Measurements from ENCODE around the gene GPR135.

The GPR135 gene, protein sequence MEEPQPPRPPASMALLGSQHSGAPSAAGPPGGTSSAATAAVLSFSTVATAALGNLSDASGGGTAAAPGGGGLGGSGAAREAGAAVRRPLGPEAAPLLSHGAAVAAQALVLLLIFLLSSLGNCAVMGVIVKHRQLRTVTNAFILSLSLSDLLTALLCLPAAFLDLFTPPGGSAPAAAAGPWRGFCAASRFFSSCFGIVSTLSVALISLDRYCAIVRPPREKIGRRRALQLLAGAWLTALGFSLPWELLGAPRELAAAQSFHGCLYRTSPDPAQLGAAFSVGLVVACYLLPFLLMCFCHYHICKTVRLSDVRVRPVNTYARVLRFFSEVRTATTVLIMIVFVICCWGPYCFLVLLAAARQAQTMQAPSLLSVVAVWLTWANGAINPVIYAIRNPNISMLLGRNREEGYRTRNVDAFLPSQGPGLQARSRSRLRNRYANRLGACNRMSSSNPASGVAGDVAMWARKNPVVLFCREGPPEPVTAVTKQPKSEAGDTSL

DNA sequence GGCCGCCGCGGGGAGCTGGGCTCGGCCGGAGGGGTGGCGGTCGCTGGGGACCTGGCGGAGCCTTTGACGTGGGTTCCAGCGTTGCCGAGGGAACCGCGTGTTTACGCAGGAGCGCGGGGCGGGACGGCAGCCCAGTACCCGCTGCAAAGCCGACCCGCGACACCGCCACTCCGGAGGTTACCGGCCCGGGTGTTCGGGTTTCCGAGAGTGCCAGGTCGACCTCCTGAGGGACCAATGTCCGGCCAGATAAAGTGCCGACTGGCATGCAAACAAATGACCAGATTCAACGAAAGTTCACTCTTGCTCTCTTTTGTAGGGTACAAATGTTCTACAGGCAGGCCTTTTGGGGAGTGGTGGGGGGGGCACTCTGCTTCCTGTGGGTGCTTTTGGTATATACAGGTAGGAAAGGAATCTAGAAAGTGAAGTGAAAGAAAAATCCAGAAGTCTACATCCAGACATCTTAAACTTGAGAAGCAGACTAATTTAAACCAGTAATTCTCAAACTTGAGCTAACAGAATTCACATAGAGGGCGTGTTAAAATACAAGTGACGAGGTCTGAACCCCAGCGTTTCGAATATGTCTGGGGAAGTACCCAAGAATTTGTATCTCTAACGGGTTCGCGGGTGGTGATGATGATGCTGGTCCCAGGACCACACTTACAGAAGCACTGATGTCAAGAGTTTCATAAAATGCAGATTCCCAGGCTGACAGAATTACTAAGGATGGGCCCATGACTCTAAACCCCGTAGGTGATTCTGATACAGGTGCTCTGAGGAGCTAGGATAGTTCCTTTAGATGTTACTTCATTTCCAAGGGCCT lies at the start of gene GPR135:
TSS of gene GPR135 (minus strand) at position 65 of the 820 bp plus-strand sequence. CDS start 154 bp downstream, outside the sequence.
- DNase-seq (ENCODE audit: low read depth in 2 of 2): no peak

GRCh38 chr14:59511916-59512575 lies 46.9 kb upstream of the GPR135 start:
- no peak for DNase-seq (ENCODE audit: low read depth in 2 of 2)

DNA sequence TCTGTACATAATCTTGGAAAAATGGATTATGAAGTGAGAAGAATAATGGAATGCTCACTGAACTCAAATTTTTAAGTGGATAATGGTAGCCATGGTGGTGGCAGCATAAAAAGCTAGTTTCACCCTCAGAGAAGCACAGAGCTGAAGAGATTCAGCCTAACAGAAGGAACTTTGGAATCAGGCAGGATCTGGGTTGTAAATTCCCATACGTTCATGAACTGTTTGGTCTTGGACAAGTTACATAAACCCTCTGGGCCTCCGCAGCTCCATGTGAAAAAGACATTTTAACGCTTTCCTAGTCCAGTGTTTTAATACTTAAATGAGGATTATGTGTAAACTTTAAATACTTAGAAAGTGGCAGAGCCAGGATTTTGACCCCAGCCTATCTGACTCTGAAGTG lies 45.8 kb upstream of the GPR135 start:
- no peak for DNase-seq (ENCODE audit: low read depth in 2 of 2)

DNA sequence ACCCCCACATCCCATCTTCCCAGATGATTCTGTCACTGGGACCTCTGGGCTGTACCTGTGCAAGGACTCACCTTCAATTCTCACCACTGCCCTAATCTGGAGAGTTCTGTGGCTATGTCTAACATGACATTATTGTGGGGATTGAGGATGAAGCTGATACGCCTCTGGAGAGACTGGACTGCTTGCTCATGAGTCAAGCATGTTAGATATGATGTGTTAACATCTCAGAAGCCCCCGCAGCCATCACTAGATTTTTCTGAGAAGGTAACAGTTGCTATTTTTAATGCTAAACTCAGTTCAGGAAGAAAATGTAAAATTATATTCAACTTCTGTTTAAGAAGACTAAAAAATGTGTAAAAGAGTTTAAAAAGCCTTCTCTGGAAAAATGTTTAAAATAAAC lies 44.8 kb upstream of the GPR135 start:
- no peak for DNase-seq (ENCODE audit: low read depth in 2 of 2)

- DNase-seq (ENCODE audit: low read depth in 2 of 2): no peak
Observed at GRCh38 chr14:59509101-59509500, 43.9 kb upstream of the GPR135 start.

GRCh38 chr14:59507752-59508103 lies 42.5 kb upstream of the GPR135 start:
- DNase-seq (ENCODE audit: low read depth in 2 of 2): no peak

DNA sequence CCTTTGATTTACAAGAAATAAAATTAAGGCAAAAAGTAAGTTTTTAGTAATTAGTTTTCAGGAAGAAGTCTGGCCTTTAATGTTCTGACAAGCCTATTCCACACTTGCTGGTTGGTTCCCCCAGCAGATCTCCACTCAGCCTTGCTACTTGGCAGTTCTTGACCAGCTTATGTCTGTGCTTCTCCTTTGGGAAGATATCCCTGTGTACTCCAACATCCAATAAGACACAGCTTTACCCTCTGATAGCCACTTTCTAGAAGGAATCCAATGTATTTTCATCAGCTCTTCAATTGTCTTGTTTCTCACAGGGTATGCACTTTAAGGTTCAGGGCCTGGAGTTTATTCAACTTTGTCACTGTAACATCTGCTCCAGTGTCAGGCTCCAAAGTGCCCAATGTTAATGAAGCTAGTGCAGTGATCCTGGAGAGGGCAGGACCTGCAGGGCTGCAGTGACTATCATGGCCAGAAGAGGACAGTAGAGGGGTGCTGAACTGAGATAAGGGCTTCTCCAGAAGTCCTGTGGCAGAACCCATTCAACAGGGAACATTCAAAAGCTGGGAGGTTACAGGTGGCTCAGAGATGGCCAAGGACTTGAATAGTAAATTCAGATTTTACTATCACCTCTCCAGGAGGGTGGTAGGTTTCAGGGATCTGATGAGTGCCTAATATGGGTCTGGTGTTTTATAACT lies 42.0 kb upstream of the GPR135 start:
- DNase-seq (ENCODE audit: low read depth in 2 of 2): peak in 1 of 2 donors; percentile 4

DNA sequence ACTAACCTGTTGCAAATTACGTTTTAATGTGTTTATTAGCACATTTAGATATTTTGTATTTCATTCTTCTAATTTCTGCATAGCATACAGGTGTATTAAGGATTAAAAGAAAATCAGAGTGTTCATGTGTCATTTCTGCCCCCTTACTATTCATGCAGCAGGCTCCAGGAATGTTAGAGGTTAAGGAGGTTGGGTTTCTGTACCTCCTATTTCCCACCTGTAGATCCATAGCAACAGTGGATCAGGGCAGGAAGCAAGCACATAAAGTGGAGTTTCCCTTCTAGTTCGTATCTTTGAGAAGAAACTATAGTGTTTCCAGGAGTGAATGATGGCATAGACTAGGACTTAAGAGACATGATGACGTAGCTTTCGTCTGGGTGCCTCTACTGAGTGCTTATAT lies 38.1 kb upstream of the GPR135 start:
- no peak for DNase-seq (ENCODE audit: low read depth in 2 of 2)

GRCh38 chr14:59500732-59501131 lies 35.6 kb upstream of the GPR135 start:
- DNase-seq (ENCODE audit: low read depth in 2 of 2): no peak

DNA sequence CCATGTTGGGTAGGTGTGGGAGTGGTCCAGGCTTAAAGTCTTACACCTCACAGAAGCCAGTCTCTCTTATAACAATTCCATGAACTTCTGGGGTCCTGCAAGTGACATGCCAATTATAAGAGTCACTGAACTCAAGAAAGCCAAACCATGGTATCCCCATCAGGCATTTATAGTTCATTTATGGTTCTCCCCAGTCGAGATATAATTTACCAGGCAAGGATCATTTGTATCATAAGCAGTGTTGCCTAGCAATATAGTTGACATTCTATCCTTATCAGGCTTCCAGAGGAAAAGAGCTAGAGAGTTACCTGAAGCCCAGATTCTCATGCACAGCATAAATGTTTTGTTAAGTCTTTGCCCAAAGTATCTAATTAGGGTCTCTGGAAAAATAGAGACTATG lies 27.2 kb upstream of the GPR135 start:
- no peak for DNase-seq (ENCODE audit: low read depth in 2 of 2)

GRCh38 chr14:59490756-59491155 lies 25.6 kb upstream of the GPR135 start:
- no peak for DNase-seq (ENCODE audit: low read depth in 2 of 2)

GRCh38 chr14:59484639-59485175 lies 19.5 kb upstream of the GPR135 start:
- DNase-seq (ENCODE audit: low read depth in 2 of 2): no peak

DNA sequence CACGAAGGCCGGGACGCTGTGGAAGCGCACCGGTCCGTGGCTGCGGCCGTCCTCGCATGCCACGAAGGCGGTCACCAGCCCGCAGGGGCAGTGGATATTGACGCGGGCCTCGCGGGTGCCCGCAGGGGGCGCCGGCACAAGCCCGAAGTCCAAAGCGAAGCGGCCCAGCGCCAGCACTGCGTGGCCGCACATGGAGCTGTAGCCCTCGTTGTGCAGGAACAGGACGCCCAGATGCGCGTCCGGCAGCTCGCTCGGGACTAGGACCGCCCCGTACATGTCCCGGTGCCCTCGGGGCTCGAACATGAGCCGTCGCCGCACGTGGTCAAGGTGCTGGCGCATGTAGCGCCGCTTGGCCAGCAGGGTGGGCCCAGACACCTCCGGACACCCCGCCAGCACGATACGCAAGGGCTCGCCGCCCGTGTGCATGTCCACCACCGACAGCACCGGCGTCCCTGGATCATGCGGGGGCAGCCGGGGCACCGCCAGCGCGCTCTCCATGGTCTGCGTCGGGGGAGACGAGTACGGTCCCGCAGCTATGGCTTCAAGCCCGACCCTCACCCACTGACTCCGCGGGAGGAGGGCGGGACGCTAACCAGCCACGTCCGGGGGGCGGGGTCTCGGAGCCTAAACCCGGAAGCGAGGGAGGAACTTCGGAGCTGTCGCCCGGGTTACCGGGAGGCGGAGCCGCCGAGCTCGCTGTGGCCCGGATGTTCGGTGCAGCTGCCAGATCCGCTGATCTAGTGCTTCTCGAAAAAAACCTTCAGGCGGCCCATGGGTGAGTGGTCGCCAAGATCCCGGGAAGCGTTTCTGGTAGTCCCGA lies 18.8 kb upstream of the GPR135 start, which contains the start of the genes JKAMP and L3HYPDH:
TSS of gene JKAMP (plus strand) at position 699 of the 820 bp plus-strand sequence. CDS start at position 772, 73 bp downstream.
TSS of gene L3HYPDH (minus strand) at position 590 of the 820 bp plus-strand sequence. CDS start at position 498, 92 bp downstream.
- DNase-seq (ENCODE audit: low read depth in 2 of 2): peak; percentile 97

DNA sequence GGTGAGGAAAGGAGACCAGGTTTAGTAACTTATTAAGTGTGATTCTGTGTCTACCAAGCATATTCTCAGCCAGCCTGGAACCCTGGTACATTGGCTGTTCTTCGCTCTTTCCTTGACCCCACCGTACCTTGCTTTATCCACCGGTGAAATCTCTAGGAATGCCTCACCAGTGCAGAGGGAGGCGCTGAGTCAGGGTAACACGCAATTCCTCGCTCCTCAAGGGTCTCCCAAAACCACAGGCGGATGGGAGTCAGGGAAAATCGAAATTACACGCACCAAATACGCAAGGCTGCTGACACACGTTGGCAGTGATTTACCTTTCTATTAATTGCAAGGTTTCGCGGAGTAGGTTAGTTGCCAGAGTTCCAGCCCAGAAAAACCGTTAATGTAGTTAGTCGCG lies 18.2 kb upstream of the GPR135 start:
- no peak for DNase-seq (ENCODE audit: low read depth in 2 of 2)

GRCh38 chr14:59482541-59483331 lies 17.6 kb upstream of the GPR135 start:
- DNase-seq (ENCODE audit: low read depth in 2 of 2): no peak

GRCh38 chr14:59481871-59482540 lies 16.8 kb upstream of the GPR135 start:
- no peak for DNase-seq (ENCODE audit: low read depth in 2 of 2)

- DNase-seq (ENCODE audit: low read depth in 2 of 2): no peak
Observed at GRCh38 chr14:59481407-59481806, 16.2 kb upstream of the GPR135 start.

DNA sequence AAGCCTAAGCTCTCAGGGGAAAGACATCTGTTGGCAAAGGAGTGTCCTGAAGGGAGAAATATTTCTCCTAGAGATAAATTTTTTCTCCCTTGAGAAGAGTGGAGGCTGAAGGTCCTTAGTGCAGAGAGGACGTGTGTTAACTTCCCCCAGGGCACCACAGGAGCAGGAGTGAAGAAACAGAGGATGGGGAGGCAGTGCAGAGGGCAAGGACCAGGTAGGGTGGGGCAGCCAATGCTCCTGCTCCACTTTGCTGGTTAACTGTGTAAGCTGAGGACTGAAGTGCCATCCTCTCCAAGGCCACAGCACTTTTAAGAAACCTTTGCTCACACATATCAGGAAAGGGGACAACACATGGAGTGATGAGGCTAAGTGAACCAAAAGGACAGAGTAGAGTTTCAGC lies 15.0 kb upstream of the GPR135 start:
- no peak for DNase-seq (ENCODE audit: low read depth in 2 of 2)

GRCh38 chr14:59478540-59478939 lies 13.4 kb upstream of the GPR135 start:
- DNase-seq (ENCODE audit: low read depth in 2 of 2): no peak
